HG03103 (cell line): ENCODE data around the gene IL6R.

Experiments used
- ATAC-seq: cut with Tn5 transposase; IDR thresholded peaks from one replicate; pipeline ENCODE4 v1.9.1; 2021; ENCODE audit warnings: low read depth; ENCODE audit not compliant: unreplicated experiment

Gene IL6R

GRCh38 chr1:154422521-154422920, 17.4 kb downstream of the IL6R start:
- ATAC-seq: no peak

GRCh38 chr1:154423304-154423987, 18.3 kb downstream of the IL6R start:
- ATAC-seq: no peak

GRCh38 chr1:154423988-154424326, 18.8 kb downstream of the IL6R start:
- no peak for ATAC-seq

GRCh38 chr1:154425172-154425571, 20.0 kb downstream of the IL6R start:
- no peak for ATAC-seq

GRCh38 chr1:154427173-154428139, 22.3 kb downstream of the IL6R start:
- ATAC-seq: no peak

GRCh38 chr1:154429118-154429517, 24.0 kb downstream of the IL6R start:
- no peak for ATAC-seq

GRCh38 chr1:154429841-154430611, 24.9 kb downstream of the IL6R start:
- ATAC-seq: no peak

GRCh38 chr1:154430903-154431302, 25.8 kb downstream of the IL6R start:
- no peak for ATAC-seq

- ATAC-seq: no peak
Measured at GRCh38 chr1:154431586-154432373, 26.6 kb downstream of the IL6R start.

- no peak for ATAC-seq
Measured at GRCh38 chr1:154433161-154433764, 28.1 kb downstream of the IL6R start.

- no peak for ATAC-seq
Measured at GRCh38 chr1:154434346-154435085, 29.4 kb downstream of the IL6R start.

- ATAC-seq: no peak
Measured at GRCh38 chr1:154435599-154436200, 30.6 kb downstream of the IL6R start.

- no peak for ATAC-seq
Measured at GRCh38 chr1:154436433-154436832, 31.3 kb downstream of the IL6R start.

- no peak for ATAC-seq
Measured at GRCh38 chr1:154440036-154440804, 35.1 kb downstream of the IL6R start.

GRCh38 chr1:154441241-154441888, 36.2 kb downstream of the IL6R start:
- ATAC-seq: no peak

- no peak for ATAC-seq
Measured at GRCh38 chr1:154442006-154442740, 37.0 kb downstream of the IL6R start.
